IPS-18c (cell line): ENCODE results near the gene ANO2.

Source experiments
- H3K4me3 ChIP-seq: 2 replicates; pipeline ENCODE4 v1.7.0; 2013; ENCODE audit warnings: low read depth, mild to moderate bottlenecking, low read length, moderate library complexity; ENCODE audit not compliant: insufficient read depth
- H3K9me3 ChIP-seq: one replicate; pipeline ENCODE4 v1.6.1; 2013; ENCODE audit warnings: mild to moderate bottlenecking, low read length, moderate library complexity; ENCODE audit not compliant: control insufficient read depth, insufficient read depth

Gene ANO2

GRCh38 chr12:5927732-5928516 lies 17.1 kb downstream of the ANO2 start:
- Histone ChIP-seq H3K9me3 (no peaks in the 10 kb centered on the region), H3K4me3 (no peak overlapping the region)

- Histone ChIP-seq H3K9me3 (no peaks in the 10 kb centered on the region), H3K4me3 (no peak overlapping the region)
These were observed 19.4 kb downstream of the ANO2 start for GRCh38 chr12:5925646-5926045.

GRCh38 chr12:5924342-5924741 lies 20.7 kb downstream of the ANO2 start:
- H3K9me3 ChIP-seq, result no peaks in the 10 kb centered on the region
- H3K4me3 ChIP-seq, result no peak overlapping the region

- no peak overlapping the region for H3K4me3 ChIP-seq
These were observed 21.3 kb downstream of the ANO2 start for GRCh38 chr12:5923751-5924150.

GRCh38 chr12:5923043-5923605 lies 21.9 kb downstream of the ANO2 start:
- Histone ChIP-seq H3K4me3 (no peak overlapping the region), H3K9me3 (no peaks in the 10 kb centered on the region)

More at GRCh38 chr12:5923751-5924150, 21.3 kb downstream of the ANO2 start:
- no peaks in the 10 kb centered on the region for H3K9me3 ChIP-seq

GRCh38 chr12:5921966-5922899 lies 22.8 kb downstream of the ANO2 start:
- no peaks in the 10 kb centered on the region for H3K9me3 ChIP-seq
- no peak overlapping the region for H3K4me3 ChIP-seq

GRCh38 chr12:5921027-5921909 lies 23.8 kb downstream of the ANO2 start:
- Histone ChIP-seq H3K4me3 (no peak overlapping the region), H3K9me3 (no peaks in the 10 kb centered on the region)

- no peak overlapping the region for H3K4me3 ChIP-seq
- peaks cover 2% of the 10 kb centered on the region for H3K9me3 ChIP-seq
These were observed 28.2 kb downstream of the ANO2 start for GRCh38 chr12:5916785-5917290.

GRCh38 chr12:5915511-5915910 lies 29.5 kb downstream of the ANO2 start:
- H3K4me3 ChIP-seq, result no peak overlapping the region

GRCh38 chr12:5914387-5915149 lies 30.5 kb downstream of the ANO2 start:
- Histone ChIP-seq H3K4me3 (no peak overlapping the region), H3K9me3 (peaks cover 2% of the 10 kb centered on the region)

More at GRCh38 chr12:5915511-5915910, 29.5 kb downstream of the ANO2 start:
- peaks cover 2% of the 10 kb centered on the region for H3K9me3 ChIP-seq

GRCh38 chr12:5913387-5913786 lies 31.7 kb downstream of the ANO2 start:
- Histone ChIP-seq H3K9me3 (peaks cover 2% of the 10 kb centered on the region), H3K4me3 (no peak overlapping the region)

- no peak overlapping the region for H3K4me3 ChIP-seq
- peaks cover 2% of the 10 kb centered on the region for H3K9me3 ChIP-seq
These were observed 32.4 kb downstream of the ANO2 start for GRCh38 chr12:5912437-5913334.

GRCh38 chr12:5912011-5912410 lies 33.0 kb downstream of the ANO2 start:
- Histone ChIP-seq H3K4me3 (no peak overlapping the region), H3K9me3 (peaks cover 2% of the 10 kb centered on the region)

- Histone ChIP-seq H3K9me3 (peaks cover 2% of the 10 kb centered on the region), H3K4me3 (no peak overlapping the region)
These were observed 34.1 kb downstream of the ANO2 start for GRCh38 chr12:5910790-5911548.

- Histone ChIP-seq H3K9me3 (no peaks in the 10 kb centered on the region), H3K4me3 (no peak overlapping the region)
These were observed 35.5 kb downstream of the ANO2 start for GRCh38 chr12:5909560-5909959.
